DMS114 treated with DMSO at 0.1 percent for 48 hours (cell line): ENCODE results near the gene TSPEAR.

Experiments used
- DNase-seq: peaks from one replicate; lab custom pipeline; 2025; ENCODE audit not compliant: unreplicated experiment; lab: John Stamatoyannopoulos, UW

The TSPEAR gene

GRCh38 chr21:44458971-44459711, 252.2 kb downstream of the TSPEAR start:
- DNase-seq = no peak

GRCh38 chr21:44456915-44457736, 254.2 kb downstream of the TSPEAR start:
- no peak for DNase-seq

GRCh38 chr21:44456214-44456914, 255.0 kb downstream of the TSPEAR start:
- no peak for DNase-seq

GRCh38 chr21:44455524-44456213, 255.7 kb downstream of the TSPEAR start:
- DNase-seq = no peak

GRCh38 chr21:44454747-44455523, 256.4 kb downstream of the TSPEAR start, which contains the start of gene LRRC3:
Gene LRRC3 (plus strand): TSS chr21:44455510. CDS start chr21:44456645, 1,135 bp downstream.
- DNase-seq = peak; percentile 61

GRCh38 chr21:44454058-44454457, 257.3 kb downstream of the TSPEAR start:
- no peak for DNase-seq

GRCh38 chr21:44453120-44453519, 258.3 kb downstream of the TSPEAR start:
- no peak for DNase-seq

GRCh38 chr21:44450999-44451398, 260.4 kb downstream of the TSPEAR start:
- no peak for DNase-seq

- DNase-seq = no peak
Measured at GRCh38 chr21:44450402-44450801, 261.0 kb downstream of the TSPEAR start.

GRCh38 chr21:44449473-44450363, 261.7 kb downstream of the TSPEAR start:
- DNase-seq = no peak

- DNase-seq = no peak
Measured at GRCh38 chr21:44448651-44449131, 262.7 kb downstream of the TSPEAR start.
